B cell (primary cell): ENCODE results near the gene GRIK3. TPM values are rescaled to one million over a fixed set of nuclear protein-coding genes. Genes with fewer than 3 reads are reported as not detected.

Source experiments
- ATAC-seq: fragments of 200-7000 bp; cut with Tn5 transposase; one replicate; pipeline ENCODE4 v1.10.0; 2021; ENCODE audit warnings: low read depth, mild to moderate bottlenecking, moderate number of reproducible peaks, moderate library complexity
- CTCF ChIA-PET: fragments of 350-600 bp; sonication (Branson Sonifier 250); formaldehyde crosslinking; loops from one replicate; lab custom pipeline; 2021; ENCODE audit warnings: antibody characterized with exemption, inconsistent platforms; lab: Charles Lee
- POLR2A ChIA-PET: fragments of 350-600 bp; sonication (Branson Sonifier 250); formaldehyde crosslinking; loops from one replicate; lab custom pipeline; 2021; ENCODE audit warnings: antibody characterized with exemption; lab: Charles Lee
- DNase-seq: peaks from one replicate; pipeline ENCODE4 v3.0.0; 2013
- H2AFZ ChIP-seq: 2 replicates; pipeline ENCODE4 v1.6.1; 2012; ENCODE audit warnings: mild to moderate bottlenecking, low read depth, low read length; ENCODE audit not compliant: insufficient read depth, poor library complexity, severe bottlenecking
- H3K27ac ChIP-seq, 2 donors: 1 replicate in 1 of 2; 2 replicates in 1 of 2; pipeline ENCODE4 v1.5.1; 2012 to 2013; ENCODE audit warnings: low read length in 2 of 2, mild to moderate bottlenecking in 2 of 2, moderate library complexity in 1 of 2
- H3K27me3 ChIP-seq, 4 experiments: fragments of 200-600 bp in 1 of 4; sonication (generic) in 1 of 4; replicated peaks in 1 of 4; 1 replicate in 2 of 4; 2 replicates in 2 of 4; pipeline versions ENCODE4 v1.6.1 to v1.7.0; 2013 to 2016; ENCODE audit warnings: low read length in 3 of 4, mild to moderate bottlenecking in 2 of 4, mixed read lengths in 1 of 4, moderate library complexity in 1 of 4; ENCODE audit not compliant: insufficient read depth in 4 of 4, control insufficient read depth in 3 of 4; ENCODE audit errors: control extremely low read depth in 1 of 4
- H3K36me3 ChIP-seq, 2 experiments: replicated peaks in 1 of 2; 1 replicate in 1 of 2; 2 replicates in 1 of 2; pipeline versions ENCODE4 v1.6.1 to v1.7.1; 2013; ENCODE audit warnings: low read length in 1 of 2; ENCODE audit not compliant: insufficient read depth in 2 of 2, control insufficient read depth in 1 of 2; ENCODE audit errors: control extremely low read depth in 1 of 2, extremely low read depth in 1 of 2
- H3K4me1 ChIP-seq, 2 donors: fragments of 200-600 bp in 1 of 2; sonication (generic) in 1 of 2; 1 replicate in 1 of 2; 2 replicates in 1 of 2; pipeline versions ENCODE4 v1.5.1 to v1.6.1; 2013 to 2017; ENCODE audit warnings: low read length in 2 of 2; ENCODE audit not compliant: control insufficient read depth in 2 of 2, insufficient read depth in 2 of 2
- H3K4me2 ChIP-seq: replicated peaks from 2 replicates; pipeline ENCODE3; 2012; ENCODE audit warnings: mild to moderate bottlenecking, low read depth, low read length; ENCODE audit not compliant: poor library complexity, severe bottlenecking
- H3K4me3 ChIP-seq, 5 experiments: fragments of 200-600 bp in 1 of 5; sonication (generic) in 1 of 5; 1 replicate in 3 of 5; 2 replicates in 2 of 5; pipeline versions ENCODE4 v1.5.1 to v1.7.0; 2011 to 2016; ENCODE audit warnings: low read length in 4 of 5, mild to moderate bottlenecking in 4 of 5, low read depth in 2 of 5, control low read depth in 1 of 5, moderate library complexity in 1 of 5; ENCODE audit not compliant: insufficient read depth in 1 of 5; ENCODE audit errors: control extremely low read depth in 1 of 5, extremely low read depth in 1 of 5
- H3K79me2 ChIP-seq: fragments of 200-600 bp; sonication (generic); one replicate; pipeline ENCODE4 v1.6.0; 2016; ENCODE audit warnings: low read length; ENCODE audit not compliant: control insufficient read depth, insufficient read depth
- H3K9ac ChIP-seq: fragments of 200-600 bp; sonication (generic); 2 replicates; pipeline ENCODE4 v1.6.1; 2017; ENCODE audit warnings: mild to moderate bottlenecking, low read length, moderate library complexity
- H3K9me3 ChIP-seq, 3 donors: one replicate each; pipeline versions ENCODE4 v1.6.1 to v1.7.1; 2013; ENCODE audit warnings: low read length in 2 of 3; ENCODE audit not compliant: control insufficient read depth in 2 of 3, insufficient read depth in 1 of 3; ENCODE audit errors: control extremely low read depth in 1 of 3
- H4K20me1 ChIP-seq: 2 replicates; pipeline ENCODE4 v1.6.0; 2012; ENCODE audit warnings: mild to moderate bottlenecking, low read length; ENCODE audit not compliant: insufficient read depth, control insufficient read depth, poor library complexity, severe bottlenecking
- H3K27ac Mint-ChIP-seq: one replicate; pipeline ENCODE4 v1.8.0; 2021; ENCODE audit warnings: mixed read lengths
- H3K27me3 Mint-ChIP-seq: one replicate; pipeline ENCODE4 v1.8.0; 2021; ENCODE audit warnings: mixed read lengths
- H3K4me1 Mint-ChIP-seq: one replicate; pipeline ENCODE4 v1.8.0; 2021; ENCODE audit warnings: mixed read lengths
- H3K4me3 Mint-ChIP-seq: one replicate; pipeline ENCODE4 v1.8.0; 2021; ENCODE audit warnings: mixed read lengths
- H3K9me3 Mint-ChIP-seq: one replicate; pipeline ENCODE4 v1.8.0; 2022; ENCODE audit warnings: mixed read lengths; ENCODE audit not compliant: insufficient read depth
- EZH2 ChIP-seq: IDR thresholded peaks from 2 replicates; pipeline ENCODE4 v1.6.1; 2012; ENCODE audit warnings: borderline replicate concordance, low read depth, mild to moderate bottlenecking, moderate library complexity, low read length; ENCODE audit not compliant: insufficient read depth, poor library complexity, severe bottlenecking
- WGBS: methylation state at CpG from one replicate; pipeline ENCODE4 v1.1.5; 2013; ENCODE audit warnings: missing lambda C conversion rate; ENCODE audit not compliant: insufficient coverage; 5-methylcytosine and 5-hydroxymethylcytosine counted together
- intact Hi-C: fragments of 100-400 bp; cut with micrococcal nuclease; formaldehyde crosslinking; loops from one replicate; pipeline ENCODE4 v1.10.0; 2022
- polyA plus RNA-seq: library from polyadenylated mRNA; depleted of rRNA; stranded (reverse); fragments of >200 nt; gene quantifications from 2 replicates; pipeline ENCODE4 v1.2.3, GENCODE V29; 2012
- total RNA-seq, 2 donors: library from RNA; stranded (reverse); fragments of 120-200 nt in 1 of 2; gene quantifications; 1 replicate in 1 of 2; 2 replicates in 1 of 2; pipeline versions ENCODE4 v1.2.3 to v1.2.4, GENCODE V29; 2013 to 2022
- TF ChIP-seq, protein P1 (sequence below): fragments of 200-600 bp; IDR thresholded peaks from one replicate; pipeline ENCODE4 v1.8.0; 2022; ENCODE audit warnings: antibody characterized with exemption, mild to moderate bottlenecking

GRIK3 gene
- total and polyA plus RNA-seq, 2 donors (not counting 1 experiment from before 2014, with no cell fraction given), result 0.12 to 1.5 TPM

DNA sequence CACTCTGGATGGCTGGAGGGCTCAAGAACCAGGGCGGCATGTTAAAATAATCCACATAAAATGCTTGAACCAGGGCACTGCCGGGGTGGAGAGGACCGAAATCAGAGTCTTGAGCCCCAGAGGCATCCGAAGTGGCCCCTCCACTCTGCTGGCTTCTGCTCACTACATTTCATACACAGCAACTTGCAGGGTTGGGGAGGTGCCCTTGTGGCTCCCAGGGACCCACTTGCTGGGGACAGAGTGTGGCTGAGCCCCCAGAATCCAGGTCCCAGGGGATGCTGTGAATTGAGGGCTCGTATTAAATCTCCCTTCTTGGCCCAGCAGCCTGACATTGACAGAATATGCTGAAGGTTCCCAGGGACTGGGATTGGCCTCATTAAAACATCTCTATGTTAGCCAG lies 181.7 kb downstream of the GRIK3 start:
- ATAC-seq (no peak), DNase-seq (no peak)
- Mint-ChIP-seq H3K4me3 (no peak overlapping the region), H3K27me3 (peaks cover 25% of the 10 kb centered on the region), H3K4me1 (no peaks in the 10 kb centered on the region), H3K9me3 (no peaks in the 10 kb centered on the region), H3K27ac (no peak overlapping the region)
- Histone ChIP-seq H4K20me1 (no peaks in the 10 kb centered on the region), H3K36me3 (no peaks in the 10 kb centered on the region), H3K4me3 (no peak overlapping the region), H3K4me1 (no peaks in the 10 kb centered on the region), H3K27ac (no peak overlapping the region), H3K9ac (no peak overlapping the region), H3K79me2 (no peaks in the 10 kb centered on the region), H2AFZ (no peak overlapping the region), H3K4me2 (no peak overlapping the region), H3K9me3 (no peaks in the 10 kb centered on the region), H3K27me3 (peaks cover 0 to 4% (median 0%) of the 10 kb centered on the region in 4 experiments)
- intact Hi-C loops, result no loop called here
- 84% methylated on average over 5 of the region's 5 CpGs for WGBS
- CTCF ChIA-PET, result no interaction called here
- POLR2A ChIA-PET, result no interaction called here
- TF ChIP-seq, protein P1, sequence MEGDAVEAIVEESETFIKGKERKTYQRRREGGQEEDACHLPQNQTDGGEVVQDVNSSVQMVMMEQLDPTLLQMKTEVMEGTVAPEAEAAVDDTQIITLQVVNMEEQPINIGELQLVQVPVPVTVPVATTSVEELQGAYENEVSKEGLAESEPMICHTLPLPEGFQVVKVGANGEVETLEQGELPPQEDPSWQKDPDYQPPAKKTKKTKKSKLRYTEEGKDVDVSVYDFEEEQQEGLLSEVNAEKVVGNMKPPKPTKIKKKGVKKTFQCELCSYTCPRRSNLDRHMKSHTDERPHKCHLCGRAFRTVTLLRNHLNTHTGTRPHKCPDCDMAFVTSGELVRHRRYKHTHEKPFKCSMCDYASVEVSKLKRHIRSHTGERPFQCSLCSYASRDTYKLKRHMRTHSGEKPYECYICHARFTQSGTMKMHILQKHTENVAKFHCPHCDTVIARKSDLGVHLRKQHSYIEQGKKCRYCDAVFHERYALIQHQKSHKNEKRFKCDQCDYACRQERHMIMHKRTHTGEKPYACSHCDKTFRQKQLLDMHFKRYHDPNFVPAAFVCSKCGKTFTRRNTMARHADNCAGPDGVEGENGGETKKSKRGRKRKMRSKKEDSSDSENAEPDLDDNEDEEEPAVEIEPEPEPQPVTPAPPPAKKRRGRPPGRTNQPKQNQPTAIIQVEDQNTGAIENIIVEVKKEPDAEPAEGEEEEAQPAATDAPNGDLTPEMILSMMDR, result no peak
- no peak for TF ChIP-seq EZH2

DNA sequence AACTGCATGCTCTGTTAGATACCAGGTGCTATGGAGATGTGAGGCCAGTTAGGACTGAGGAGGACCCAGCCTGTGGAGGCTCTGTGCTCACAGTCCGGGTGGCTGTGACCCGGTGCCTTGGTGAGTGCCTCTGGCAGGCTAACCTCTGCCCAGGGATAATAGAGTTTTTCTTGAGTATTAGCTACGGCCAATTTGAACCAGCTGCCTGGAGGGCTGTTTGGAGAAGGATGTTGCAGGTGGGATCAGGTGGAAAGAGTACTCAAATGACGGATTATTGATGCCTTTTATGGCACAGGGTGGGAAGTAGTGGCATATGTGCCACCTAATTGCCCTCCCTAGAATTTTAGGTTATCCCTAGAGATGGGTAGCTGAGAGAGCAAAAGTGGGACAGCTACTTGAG lies 182.7 kb downstream of the GRIK3 start:
- ChIA-PET CTCF (no interaction called here), POLR2A (no interaction called here)
- no peak overlapping the region for H3K4me3 ChIP-seq
- H3K4me1 Mint-ChIP-seq, result no peaks in the 10 kb centered on the region
- H3K4me2 ChIP-seq, result no peak overlapping the region
- intact Hi-C loops, result no loop called here
- no peak overlapping the region for H3K9ac ChIP-seq
- H4K20me1 ChIP-seq, result no peaks in the 10 kb centered on the region
- no peak overlapping the region for H3K4me3 Mint-ChIP-seq
- H3K9me3 Mint-ChIP-seq, result no peaks in the 10 kb centered on the region
- no peaks in the 10 kb centered on the region for H3K9me3 ChIP-seq
- peaks cover 0 to 4% (median 0%) of the 10 kb centered on the region in 4 experiments for H3K27me3 ChIP-seq
- no peak overlapping the region for H2AFZ ChIP-seq
- no peak for TF ChIP-seq EZH2
- TF ChIP-seq, protein P1, result no peak
- peaks cover 25% of the 10 kb centered on the region for H3K27me3 Mint-ChIP-seq
- ATAC-seq (no peak), DNase-seq (no peak)
- H3K4me1 ChIP-seq, result no peaks in the 10 kb centered on the region
- H3K27ac Mint-ChIP-seq, result no peak overlapping the region
- H3K27ac ChIP-seq, result no peak overlapping the region
- no peaks in the 10 kb centered on the region for H3K79me2 ChIP-seq
- 73% methylated on average over 3 of the region's 4 CpGs for WGBS
- no peaks in the 10 kb centered on the region for H3K36me3 ChIP-seq
